HL-60 (cell line): ENCODE results near the gene DMRT2.

Experiments
- DNase-seq, 2 experiments: peaks; one replicate each; pipeline ENCODE4 v3.0.0-alpha.2; 2010 to 2020; ENCODE audit warnings: low read depth in 1 of 2, low spot score in 1 of 2
- H3K27ac ChIP-seq: fragments of 250-450 bp; sonication (Bioruptor Pico); replicated peaks from 2 replicates; pipeline ENCODE4 v1.5.1; 2020; ENCODE audit warnings: mild to moderate bottlenecking, moderate library complexity
- H3K27me3 ChIP-seq: fragments of 250-450 bp; sonication (Bioruptor Pico); 2 replicates; pipeline ENCODE4 v1.5.1; 2021; ENCODE audit warnings: mild to moderate bottlenecking, moderate library complexity; ENCODE audit not compliant: insufficient read depth, poor library complexity, severe bottlenecking
- H3K4me3 ChIP-seq: replicated peaks from 2 replicates; pipeline ENCODE4 v1.5.1; 2011; ENCODE audit warnings: mild to moderate bottlenecking, control low read depth, low read length; ENCODE audit not compliant: insufficient read depth
- GABPA ChIP-seq: IDR thresholded peaks from 2 replicates; pipeline ENCODE4 v1.6.1; 2012; ENCODE audit warnings: low read depth
- POLR2AphosphoS5 ChIP-seq: IDR thresholded peaks from 2 replicates; pipeline ENCODE4 v1.6.1; 2012; ENCODE audit warnings: low read depth
- REST ChIP-seq: IDR thresholded peaks from 2 replicates; pipeline ENCODE4 v1.6.1; 2012; ENCODE audit warnings: low read depth; ENCODE audit not compliant: insufficient replicate concordance
- SPI1 ChIP-seq: IDR thresholded peaks from 2 replicates; pipeline ENCODE4 v1.6.1; 2012; ENCODE audit warnings: low read depth, mild to moderate bottlenecking, borderline replicate concordance
- TF ChIP-seq, protein P1 (sequence below): IDR thresholded peaks from one replicate; pipeline ENCODE4 v1.5.1; 2011; ENCODE audit warnings: low read length, control low read depth, inconsistent platforms; ENCODE audit not compliant: insufficient read depth

The DMRT2 gene

GRCh38 chr9:1044643-1045042, 5.5 kb upstream of the DMRT2 start:
- Histone ChIP-seq H3K27ac (no peak overlapping the region), H3K4me3 (no peak overlapping the region), H3K27me3 (peaks cover 73% of the 10 kb centered on the region)
- no peak for DNase-seq
- TF ChIP-seq GABPA: no peak

DNA sequence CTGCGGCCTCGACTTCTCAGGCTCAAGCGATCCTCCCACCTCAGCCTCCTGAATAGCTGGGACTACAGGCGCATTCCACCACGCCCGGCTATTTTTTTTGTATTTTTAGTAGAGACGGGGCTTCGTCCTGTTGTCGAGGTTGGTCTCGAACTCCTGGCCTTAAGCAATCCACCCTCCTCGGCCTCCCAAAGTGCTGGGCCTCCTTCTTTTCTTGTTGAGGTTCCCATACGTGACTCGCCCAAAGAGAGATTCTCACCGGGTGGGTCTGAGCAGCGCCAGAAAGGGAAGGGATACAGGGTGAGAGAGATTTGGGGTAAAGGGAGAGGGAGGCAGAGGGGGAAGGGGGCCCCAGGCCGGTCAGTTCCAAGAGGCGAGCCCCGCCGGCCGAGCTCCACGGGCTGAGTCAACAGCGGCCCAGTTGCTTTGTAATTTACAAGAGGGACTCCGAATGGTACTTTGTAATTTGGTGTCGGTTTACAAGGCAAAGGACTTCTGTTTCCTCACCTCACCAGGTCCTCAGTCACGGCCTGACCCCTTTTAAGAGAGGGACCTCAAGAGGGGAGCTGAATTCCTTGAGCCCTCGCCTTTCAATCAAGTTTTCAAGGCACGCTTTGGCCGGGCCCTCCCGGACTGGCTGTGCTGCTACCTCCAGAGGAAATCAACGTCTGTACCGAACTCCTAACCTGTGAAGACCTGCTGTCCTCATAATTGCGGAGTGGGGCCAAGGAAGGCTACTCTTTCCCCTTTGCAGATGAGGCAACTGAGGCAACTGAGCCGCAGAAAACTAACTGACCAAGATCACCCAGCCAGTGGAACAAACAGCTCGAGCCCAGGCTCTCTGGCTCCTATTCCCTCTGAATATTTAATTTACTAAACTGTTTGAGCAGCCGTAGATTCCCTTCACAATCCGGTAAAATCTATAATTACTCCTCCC, 3.3 kb upstream of the DMRT2 start:
- peaks cover 81% of the 10 kb centered on the region for H3K27me3 ChIP-seq
- TF ChIP-seq, protein P1, sequence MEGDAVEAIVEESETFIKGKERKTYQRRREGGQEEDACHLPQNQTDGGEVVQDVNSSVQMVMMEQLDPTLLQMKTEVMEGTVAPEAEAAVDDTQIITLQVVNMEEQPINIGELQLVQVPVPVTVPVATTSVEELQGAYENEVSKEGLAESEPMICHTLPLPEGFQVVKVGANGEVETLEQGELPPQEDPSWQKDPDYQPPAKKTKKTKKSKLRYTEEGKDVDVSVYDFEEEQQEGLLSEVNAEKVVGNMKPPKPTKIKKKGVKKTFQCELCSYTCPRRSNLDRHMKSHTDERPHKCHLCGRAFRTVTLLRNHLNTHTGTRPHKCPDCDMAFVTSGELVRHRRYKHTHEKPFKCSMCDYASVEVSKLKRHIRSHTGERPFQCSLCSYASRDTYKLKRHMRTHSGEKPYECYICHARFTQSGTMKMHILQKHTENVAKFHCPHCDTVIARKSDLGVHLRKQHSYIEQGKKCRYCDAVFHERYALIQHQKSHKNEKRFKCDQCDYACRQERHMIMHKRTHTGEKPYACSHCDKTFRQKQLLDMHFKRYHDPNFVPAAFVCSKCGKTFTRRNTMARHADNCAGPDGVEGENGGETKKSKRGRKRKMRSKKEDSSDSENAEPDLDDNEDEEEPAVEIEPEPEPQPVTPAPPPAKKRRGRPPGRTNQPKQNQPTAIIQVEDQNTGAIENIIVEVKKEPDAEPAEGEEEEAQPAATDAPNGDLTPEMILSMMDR: no peak
- TF ChIP-seq GABPA: no peak
- no peak for TF ChIP-seq SPI1
- no peak for TF ChIP-seq REST
- no peak for TF ChIP-seq POLR2AphosphoS5
- H3K4me3 ChIP-seq: no peak overlapping the region
- no peak overlapping the region for H3K27ac ChIP-seq
- no peak for DNase-seq

GRCh38 chr9:1047591-1048230, 2.4 kb upstream of the DMRT2 start:
- peak overlapping the region; percentile 54 for H3K4me3 ChIP-seq
- no peak overlapping the region for H3K27ac ChIP-seq
- DNase-seq: no peak
- TF ChIP-seq SPI1 (no peak), REST (no peak), POLR2AphosphoS5 (no peak), GABPA (no peak)
- TF ChIP-seq, protein P1: no peak
- H3K27me3 ChIP-seq: peaks cover 84% of the 10 kb centered on the region

- no peak overlapping the region for H3K27ac ChIP-seq
- peak overlapping the region; percentile 54 for H3K4me3 ChIP-seq
- peaks cover 87% of the 10 kb centered on the region for H3K27me3 ChIP-seq
- DNase-seq: no peak
- TF ChIP-seq GABPA (no peak), POLR2AphosphoS5 (no peak)
Observed at GRCh38 chr9:1048231-1048619, 1.9 kb upstream of the DMRT2 start.
